B cell (primary cell): Measurements from ENCODE around the gene MRRF. TPM values are rescaled to one million over a fixed set of nuclear protein-coding genes. Genes with fewer than 3 reads are reported as not detected.

Experiments used
- ATAC-seq: fragments of 200-7000 bp; cut with Tn5 transposase; one replicate; pipeline ENCODE4 v1.10.0; 2021; ENCODE audit warnings: low read depth, mild to moderate bottlenecking, moderate number of reproducible peaks, moderate library complexity
- CTCF ChIA-PET: fragments of 350-600 bp; sonication (Branson Sonifier 250); formaldehyde crosslinking; loops from one replicate; lab custom pipeline; 2021; ENCODE audit warnings: antibody characterized with exemption, inconsistent platforms; lab: Charles Lee
- POLR2A ChIA-PET: fragments of 350-600 bp; sonication (Branson Sonifier 250); formaldehyde crosslinking; loops from one replicate; lab custom pipeline; 2021; ENCODE audit warnings: antibody characterized with exemption; lab: Charles Lee
- DNase-seq: peaks from one replicate; pipeline ENCODE4 v3.0.0; 2013
- H2AFZ ChIP-seq: 2 replicates; pipeline ENCODE4 v1.6.1; 2012; ENCODE audit warnings: mild to moderate bottlenecking, low read depth, low read length; ENCODE audit not compliant: insufficient read depth, poor library complexity, severe bottlenecking
- H3K27ac ChIP-seq, 2 donors: 1 replicate in 1 of 2; 2 replicates in 1 of 2; pipeline ENCODE4 v1.5.1; 2012 to 2013; ENCODE audit warnings: low read length in 2 of 2, mild to moderate bottlenecking in 2 of 2, moderate library complexity in 1 of 2
- H3K27me3 ChIP-seq, 4 experiments: fragments of 200-600 bp in 1 of 4; sonication (generic) in 1 of 4; replicated peaks in 1 of 4; 1 replicate in 2 of 4; 2 replicates in 2 of 4; pipeline versions ENCODE4 v1.6.1 to v1.7.0; 2013 to 2016; ENCODE audit warnings: low read length in 3 of 4, mild to moderate bottlenecking in 2 of 4, mixed read lengths in 1 of 4, moderate library complexity in 1 of 4; ENCODE audit not compliant: insufficient read depth in 4 of 4, control insufficient read depth in 3 of 4; ENCODE audit errors: control extremely low read depth in 1 of 4
- H3K36me3 ChIP-seq, 2 experiments: replicated peaks in 1 of 2; 1 replicate in 1 of 2; 2 replicates in 1 of 2; pipeline versions ENCODE4 v1.6.1 to v1.7.1; 2013; ENCODE audit warnings: low read length in 1 of 2; ENCODE audit not compliant: insufficient read depth in 2 of 2, control insufficient read depth in 1 of 2; ENCODE audit errors: control extremely low read depth in 1 of 2, extremely low read depth in 1 of 2
- H3K4me1 ChIP-seq, 2 donors: fragments of 200-600 bp in 1 of 2; sonication (generic) in 1 of 2; 1 replicate in 1 of 2; 2 replicates in 1 of 2; pipeline versions ENCODE4 v1.5.1 to v1.6.1; 2013 to 2017; ENCODE audit warnings: low read length in 2 of 2; ENCODE audit not compliant: control insufficient read depth in 2 of 2, insufficient read depth in 2 of 2
- H3K4me2 ChIP-seq: replicated peaks from 2 replicates; pipeline ENCODE3; 2012; ENCODE audit warnings: mild to moderate bottlenecking, low read depth, low read length; ENCODE audit not compliant: poor library complexity, severe bottlenecking
- H3K4me3 ChIP-seq, 5 experiments: fragments of 200-600 bp in 1 of 5; sonication (generic) in 1 of 5; 1 replicate in 3 of 5; 2 replicates in 2 of 5; pipeline versions ENCODE4 v1.5.1 to v1.7.0; 2011 to 2016; ENCODE audit warnings: low read length in 4 of 5, mild to moderate bottlenecking in 4 of 5, low read depth in 2 of 5, control low read depth in 1 of 5, moderate library complexity in 1 of 5; ENCODE audit not compliant: insufficient read depth in 1 of 5; ENCODE audit errors: control extremely low read depth in 1 of 5, extremely low read depth in 1 of 5
- H3K79me2 ChIP-seq: fragments of 200-600 bp; sonication (generic); one replicate; pipeline ENCODE4 v1.6.0; 2016; ENCODE audit warnings: low read length; ENCODE audit not compliant: control insufficient read depth, insufficient read depth
- H3K9ac ChIP-seq: fragments of 200-600 bp; sonication (generic); 2 replicates; pipeline ENCODE4 v1.6.1; 2017; ENCODE audit warnings: mild to moderate bottlenecking, low read length, moderate library complexity
- H3K9me3 ChIP-seq, 3 donors: one replicate each; pipeline versions ENCODE4 v1.6.1 to v1.7.1; 2013; ENCODE audit warnings: low read length in 2 of 3; ENCODE audit not compliant: control insufficient read depth in 2 of 3, insufficient read depth in 1 of 3; ENCODE audit errors: control extremely low read depth in 1 of 3
- H4K20me1 ChIP-seq: 2 replicates; pipeline ENCODE4 v1.6.0; 2012; ENCODE audit warnings: mild to moderate bottlenecking, low read length; ENCODE audit not compliant: insufficient read depth, control insufficient read depth, poor library complexity, severe bottlenecking
- H3K27ac Mint-ChIP-seq: one replicate; pipeline ENCODE4 v1.8.0; 2021; ENCODE audit warnings: mixed read lengths
- H3K27me3 Mint-ChIP-seq: one replicate; pipeline ENCODE4 v1.8.0; 2021; ENCODE audit warnings: mixed read lengths
- H3K4me1 Mint-ChIP-seq: one replicate; pipeline ENCODE4 v1.8.0; 2021; ENCODE audit warnings: mixed read lengths
- H3K4me3 Mint-ChIP-seq: one replicate; pipeline ENCODE4 v1.8.0; 2021; ENCODE audit warnings: mixed read lengths
- H3K9me3 Mint-ChIP-seq: one replicate; pipeline ENCODE4 v1.8.0; 2022; ENCODE audit warnings: mixed read lengths; ENCODE audit not compliant: insufficient read depth
- EZH2 ChIP-seq: IDR thresholded peaks from 2 replicates; pipeline ENCODE4 v1.6.1; 2012; ENCODE audit warnings: borderline replicate concordance, low read depth, mild to moderate bottlenecking, moderate library complexity, low read length; ENCODE audit not compliant: insufficient read depth, poor library complexity, severe bottlenecking
- WGBS: methylation state at CpG from one replicate; pipeline ENCODE4 v1.1.5; 2013; ENCODE audit warnings: missing lambda C conversion rate; ENCODE audit not compliant: insufficient coverage; 5-methylcytosine and 5-hydroxymethylcytosine counted together
- intact Hi-C: fragments of 100-400 bp; cut with micrococcal nuclease; formaldehyde crosslinking; loops from one replicate; pipeline ENCODE4 v1.10.0; 2022
- polyA plus RNA-seq: library from polyadenylated mRNA; depleted of rRNA; stranded (reverse); fragments of >200 nt; gene quantifications from 2 replicates; pipeline ENCODE4 v1.2.3, GENCODE V29; 2012
- total RNA-seq, 2 donors: library from RNA; stranded (reverse); fragments of 120-200 nt in 1 of 2; gene quantifications; 1 replicate in 1 of 2; 2 replicates in 1 of 2; pipeline versions ENCODE4 v1.2.3 to v1.2.4, GENCODE V29; 2013 to 2022
- TF ChIP-seq, protein P1 (sequence below): fragments of 200-600 bp; IDR thresholded peaks from one replicate; pipeline ENCODE4 v1.8.0; 2022; ENCODE audit warnings: antibody characterized with exemption, mild to moderate bottlenecking

The MRRF gene
- total and polyA plus RNA-seq, 2 donors (not counting 1 experiment from before 2014, with no cell fraction given) = 38.6 to 44.9 TPM

DNA sequence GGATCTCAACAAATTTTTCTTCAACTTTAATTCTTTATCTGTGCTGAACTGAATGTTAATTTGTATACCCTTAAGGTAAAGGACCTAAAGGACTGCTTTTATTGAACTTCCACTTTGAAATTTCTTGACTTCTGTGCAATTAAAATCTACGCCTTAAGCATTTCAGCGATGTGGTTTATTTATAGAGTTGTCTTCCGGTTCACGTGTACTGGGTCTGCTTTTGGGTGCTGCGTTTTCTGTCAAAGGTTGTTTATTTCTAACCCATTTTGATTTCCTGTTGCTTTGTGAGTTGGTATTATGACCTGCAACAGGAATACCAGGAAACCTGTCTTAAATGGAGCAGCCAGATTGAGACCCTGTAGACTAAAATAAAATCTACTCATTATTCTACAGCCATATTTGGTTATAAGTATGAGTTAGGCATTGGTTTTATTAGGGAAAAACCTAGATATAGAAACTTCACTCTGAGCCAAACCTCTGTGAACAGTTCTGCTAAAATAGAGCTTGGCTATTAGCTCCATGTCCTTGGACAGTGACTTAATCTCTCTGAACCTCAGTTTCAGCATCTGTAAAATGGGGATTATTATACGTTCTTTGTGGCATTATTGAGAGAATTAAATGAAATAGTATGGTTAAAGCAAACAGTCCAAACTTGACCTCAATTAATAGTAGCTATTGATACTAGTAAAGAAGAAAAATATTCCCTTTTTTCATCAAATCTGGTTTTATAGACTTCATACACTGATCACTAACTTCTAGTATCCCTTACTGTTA is 3.5 kb downstream of the MRRF start:
- intact Hi-C loops = loop anchor here (5.0 to 10.0 kb wide), 3 partner anchors 187 to 1686 kb away; partner anchors contain the start of genes CDK5RAP2 and RABGAP1
- peak overlapping the region in 1 of 2 donors; percentile 16 for H3K27ac ChIP-seq
- no peak overlapping the region for H3K27ac Mint-ChIP-seq
- H2AFZ ChIP-seq = no peak overlapping the region
- H3K27me3 ChIP-seq = no peaks in the 10 kb centered on the region
- ATAC-seq (no peak), DNase-seq (no peak)
- H3K9me3 ChIP-seq = no peaks in the 10 kb centered on the region
- no peaks in the 10 kb centered on the region for H3K27me3 Mint-ChIP-seq
- H3K9ac ChIP-seq = no peak overlapping the region
- POLR2A ChIA-PET = no interaction called here
- H3K4me3 Mint-ChIP-seq = peak overlapping the region; percentile 10
- no peak for TF ChIP-seq EZH2
- TF ChIP-seq, protein P1, sequence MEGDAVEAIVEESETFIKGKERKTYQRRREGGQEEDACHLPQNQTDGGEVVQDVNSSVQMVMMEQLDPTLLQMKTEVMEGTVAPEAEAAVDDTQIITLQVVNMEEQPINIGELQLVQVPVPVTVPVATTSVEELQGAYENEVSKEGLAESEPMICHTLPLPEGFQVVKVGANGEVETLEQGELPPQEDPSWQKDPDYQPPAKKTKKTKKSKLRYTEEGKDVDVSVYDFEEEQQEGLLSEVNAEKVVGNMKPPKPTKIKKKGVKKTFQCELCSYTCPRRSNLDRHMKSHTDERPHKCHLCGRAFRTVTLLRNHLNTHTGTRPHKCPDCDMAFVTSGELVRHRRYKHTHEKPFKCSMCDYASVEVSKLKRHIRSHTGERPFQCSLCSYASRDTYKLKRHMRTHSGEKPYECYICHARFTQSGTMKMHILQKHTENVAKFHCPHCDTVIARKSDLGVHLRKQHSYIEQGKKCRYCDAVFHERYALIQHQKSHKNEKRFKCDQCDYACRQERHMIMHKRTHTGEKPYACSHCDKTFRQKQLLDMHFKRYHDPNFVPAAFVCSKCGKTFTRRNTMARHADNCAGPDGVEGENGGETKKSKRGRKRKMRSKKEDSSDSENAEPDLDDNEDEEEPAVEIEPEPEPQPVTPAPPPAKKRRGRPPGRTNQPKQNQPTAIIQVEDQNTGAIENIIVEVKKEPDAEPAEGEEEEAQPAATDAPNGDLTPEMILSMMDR = no peak
- peaks cover 20 to 23% of the 10 kb centered on the region in 2 donors for H3K4me1 ChIP-seq
- no peaks in the 10 kb centered on the region for H3K9me3 Mint-ChIP-seq
- H3K36me3 ChIP-seq = peaks cover 0 to 22% of the 10 kb centered on the region in 2 experiments
- WGBS = 73% methylated on average over 5 of the region's 6 CpGs
- CTCF ChIA-PET = no interaction called here
- peaks cover 42% of the 10 kb centered on the region for H3K4me1 Mint-ChIP-seq
- H3K79me2 ChIP-seq = peaks cover 90% of the 10 kb centered on the region
- H3K4me2 ChIP-seq = peak overlapping the region; percentile 2
- H3K4me3 ChIP-seq = no peak overlapping the region
- peaks cover 8% of the 10 kb centered on the region for H4K20me1 ChIP-seq

DNA sequence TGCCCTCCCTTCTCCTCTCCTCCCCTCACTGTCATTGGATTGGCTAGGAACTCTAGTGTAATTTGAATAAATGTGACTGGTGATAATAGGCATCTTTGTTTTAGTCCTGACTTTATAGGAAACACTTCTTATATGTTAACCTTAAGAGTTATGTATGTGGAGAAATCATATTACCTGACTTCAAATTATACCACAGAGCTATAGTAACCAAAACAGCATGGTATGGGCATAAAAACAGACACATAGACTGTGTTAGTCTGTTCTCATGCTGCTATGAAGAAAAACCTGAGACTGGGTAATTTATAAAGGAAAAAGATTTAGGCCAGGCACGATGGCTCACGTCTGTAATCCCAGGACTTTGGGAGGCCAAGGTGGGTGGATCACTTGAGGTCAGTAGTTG is 9.4 kb downstream of the MRRF start:
- H3K4me3 Mint-ChIP-seq = no peak overlapping the region
- ChIA-PET CTCF (no interaction called here), POLR2A (no interaction called here)
- Histone ChIP-seq H3K9ac (no peak overlapping the region), H3K36me3 (peaks cover 0 to 26% of the 10 kb centered on the region in 2 experiments), H3K27me3 (no peaks in the 10 kb centered on the region), H3K79me2 (peaks cover 91% of the 10 kb centered on the region), H3K9me3 (peaks cover 0 to 9% (median 9%) of the 10 kb centered on the region in 3 donors), H4K20me1 (peaks cover 18% of the 10 kb centered on the region), H3K27ac (no peak overlapping the region), H2AFZ (no peak overlapping the region), H3K4me1 (no peaks in the 10 kb centered on the region), H3K4me3 (no peak overlapping the region), H3K4me2 (no peak overlapping the region)
- no peaks in the 10 kb centered on the region for H3K27me3 Mint-ChIP-seq
- no peak overlapping the region for H3K27ac Mint-ChIP-seq
- 96% methylated on average over 2 of the region's 2 CpGs for WGBS
- no peak for DNase-seq
- ATAC-seq = no peak
- peaks cover 15% of the 10 kb centered on the region for H3K4me1 Mint-ChIP-seq
- TF ChIP-seq, protein P1 = no peak
- no peak for TF ChIP-seq EZH2
- intact Hi-C loops = no loop called here
- peaks cover 2% of the 10 kb centered on the region for H3K9me3 Mint-ChIP-seq
